Osteoblast (primary cell): Measurements from ENCODE around the gene TRPM7. TPM values are rescaled to one million over a fixed set of nuclear protein-coding genes. Genes with fewer than 3 reads are reported as not detected.

Experiments
- DNase-seq: peaks from one replicate; pipeline ENCODE4 v3.0.0; 2011; ENCODE audit warnings: low spot score, mixed read lengths; ENCODE audit not compliant: insufficient read length; ENCODE audit errors: missing footprints
- H2AFZ ChIP-seq: 2 replicates; pipeline ENCODE4 v1.6.0; 2011; ENCODE audit warnings: mild to moderate bottlenecking, low read length
- H3K27ac ChIP-seq: 2 replicates; pipeline ENCODE4 v1.5.1; 2011; ENCODE audit warnings: mild to moderate bottlenecking, low read depth, low read length, moderate library complexity
- H3K27me3 ChIP-seq: 2 replicates; pipeline ENCODE4 v1.6.0; 2012; ENCODE audit warnings: mild to moderate bottlenecking, control low read depth, inconsistent platforms, low read length, moderate library complexity; ENCODE audit not compliant: insufficient read depth
- H3K36me3 ChIP-seq: 2 replicates; pipeline ENCODE4 v1.5.1; 2011; ENCODE audit warnings: mild to moderate bottlenecking, low read length, control low read depth, moderate library complexity; ENCODE audit not compliant: insufficient read depth
- H3K4me1 ChIP-seq: 2 replicates; pipeline ENCODE4 v1.5.1; 2011; ENCODE audit warnings: mild to moderate bottlenecking, low read length, control low read depth, moderate library complexity; ENCODE audit not compliant: insufficient read depth
- H3K4me2 ChIP-seq: 2 replicates; pipeline ENCODE4 v1.6.0; 2011; ENCODE audit warnings: mild to moderate bottlenecking, low read length; ENCODE audit not compliant: insufficient read depth
- H3K4me3 ChIP-seq: fragments of 200-600 bp; sonication (generic); 3 replicates; pipeline ENCODE4 v1.5.1; 2012; ENCODE audit warnings: mild to moderate bottlenecking, low read length, inconsistent platforms; ENCODE audit not compliant: insufficient read depth
- H3K79me2 ChIP-seq: 2 replicates; pipeline ENCODE4 v1.6.0; 2012; ENCODE audit warnings: mild to moderate bottlenecking, low read length, control low read depth, inconsistent platforms; ENCODE audit not compliant: insufficient read depth
- H3K9me3 ChIP-seq: 2 replicates; pipeline ENCODE4 v1.5.1; 2011; ENCODE audit warnings: low read depth, low read length, control low read depth
- H4K20me1 ChIP-seq: 2 replicates; pipeline ENCODE4 v1.6.0; 2012; ENCODE audit warnings: mild to moderate bottlenecking, low read length, control low read depth; ENCODE audit not compliant: insufficient read depth
- total RNA-seq: library from RNA; depleted of rRNA; stranded (reverse); fragments of >200 nt; gene quantifications from 2 replicates; pipeline ENCODE4 v1.2.3, GENCODE V29; 2012
- TF ChIP-seq, protein P1 (sequence below): IDR thresholded peaks from 2 replicates; pipeline ENCODE4 v1.5.1; 2011; ENCODE audit warnings: mild to moderate bottlenecking, low read depth, low read length, moderate library complexity; ENCODE audit errors: extremely low read depth

Gene TRPM7
- total RNA-seq, 1 donor = 116 TPM

DNA sequence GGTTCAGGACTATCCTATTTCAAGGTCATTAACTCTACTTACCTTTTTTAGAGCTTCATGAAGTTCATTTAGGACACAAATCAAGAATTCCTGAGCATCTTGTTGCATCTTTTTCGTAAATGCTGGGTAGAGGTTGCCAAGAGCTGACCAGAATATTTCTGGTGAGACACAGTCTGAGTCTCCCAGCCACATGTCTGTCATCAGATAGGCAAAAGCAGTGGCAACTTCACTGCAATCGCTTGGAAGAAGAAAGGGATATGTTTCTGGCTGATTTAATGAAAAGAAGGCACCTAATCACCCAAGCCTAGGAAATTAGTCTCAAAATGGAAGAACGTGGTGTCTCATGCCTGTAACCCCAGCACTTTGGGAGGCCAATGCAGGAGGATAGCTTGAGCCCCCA is 143.0 kb downstream of the TRPM7 start:
- H3K27ac ChIP-seq = no peak overlapping the region
- no peaks in the 10 kb centered on the region for H3K79me2 ChIP-seq
- H3K36me3 ChIP-seq = no peaks in the 10 kb centered on the region
- no peaks in the 10 kb centered on the region for H3K9me3 ChIP-seq
- H3K4me1 ChIP-seq = peaks cover 10% of the 10 kb centered on the region
- DNase-seq = no peak
- H3K4me2 ChIP-seq = no peak overlapping the region
- no peaks in the 10 kb centered on the region for H4K20me1 ChIP-seq
- H3K27me3 ChIP-seq = no peaks in the 10 kb centered on the region
- no peak overlapping the region for H2AFZ ChIP-seq
- H3K4me3 ChIP-seq = no peak overlapping the region
- TF ChIP-seq, protein P1, sequence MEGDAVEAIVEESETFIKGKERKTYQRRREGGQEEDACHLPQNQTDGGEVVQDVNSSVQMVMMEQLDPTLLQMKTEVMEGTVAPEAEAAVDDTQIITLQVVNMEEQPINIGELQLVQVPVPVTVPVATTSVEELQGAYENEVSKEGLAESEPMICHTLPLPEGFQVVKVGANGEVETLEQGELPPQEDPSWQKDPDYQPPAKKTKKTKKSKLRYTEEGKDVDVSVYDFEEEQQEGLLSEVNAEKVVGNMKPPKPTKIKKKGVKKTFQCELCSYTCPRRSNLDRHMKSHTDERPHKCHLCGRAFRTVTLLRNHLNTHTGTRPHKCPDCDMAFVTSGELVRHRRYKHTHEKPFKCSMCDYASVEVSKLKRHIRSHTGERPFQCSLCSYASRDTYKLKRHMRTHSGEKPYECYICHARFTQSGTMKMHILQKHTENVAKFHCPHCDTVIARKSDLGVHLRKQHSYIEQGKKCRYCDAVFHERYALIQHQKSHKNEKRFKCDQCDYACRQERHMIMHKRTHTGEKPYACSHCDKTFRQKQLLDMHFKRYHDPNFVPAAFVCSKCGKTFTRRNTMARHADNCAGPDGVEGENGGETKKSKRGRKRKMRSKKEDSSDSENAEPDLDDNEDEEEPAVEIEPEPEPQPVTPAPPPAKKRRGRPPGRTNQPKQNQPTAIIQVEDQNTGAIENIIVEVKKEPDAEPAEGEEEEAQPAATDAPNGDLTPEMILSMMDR = no peak

DNA sequence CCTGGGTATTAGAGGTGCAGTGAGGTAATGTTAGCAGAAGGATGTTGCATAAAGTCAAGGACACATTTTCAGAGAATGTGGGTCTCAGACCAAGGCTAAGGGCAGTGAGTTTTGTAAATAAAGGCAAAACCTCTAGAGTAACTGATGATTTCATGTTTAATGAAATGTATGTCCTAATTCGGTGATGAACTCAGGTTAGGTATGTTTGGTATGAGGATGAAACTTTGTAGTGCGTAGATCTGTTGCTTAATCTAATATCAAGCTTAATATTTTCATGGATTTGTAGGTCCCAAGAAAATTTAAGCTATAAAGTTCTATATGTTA is 143.7 kb downstream of the TRPM7 start:
- Histone ChIP-seq H3K4me3 (no peak overlapping the region), H3K27ac (no peak overlapping the region), H4K20me1 (no peaks in the 10 kb centered on the region), H3K9me3 (no peaks in the 10 kb centered on the region), H3K79me2 (no peaks in the 10 kb centered on the region), H3K4me2 (peak overlapping the region; percentile 46), H2AFZ (no peak overlapping the region), H3K27me3 (no peaks in the 10 kb centered on the region), H3K4me1 (peaks cover 10% of the 10 kb centered on the region), H3K36me3 (no peaks in the 10 kb centered on the region)
- no peak for DNase-seq
- TF ChIP-seq, protein P1 = no peak

DNA sequence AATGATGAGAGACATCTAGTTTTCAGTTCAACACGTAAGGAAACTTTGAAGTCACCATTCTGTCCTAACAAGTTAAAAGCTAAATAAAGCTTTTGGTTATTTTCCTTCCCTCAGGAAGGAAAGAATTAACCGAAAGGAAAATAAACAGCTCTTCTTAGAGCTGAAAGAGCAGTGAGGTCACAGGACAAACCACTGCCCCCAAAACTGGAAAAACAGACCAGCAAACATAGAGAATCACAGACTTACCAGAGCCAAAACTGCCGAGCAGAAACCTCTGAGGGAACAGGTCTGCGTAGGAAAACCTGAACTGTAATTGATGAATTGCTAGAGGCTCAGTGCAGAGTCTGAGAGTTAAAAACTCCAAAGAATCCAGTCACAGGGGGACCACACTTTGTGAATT is 154.8 kb downstream of the TRPM7 start:
- peak overlapping the region; percentile 89 for H2AFZ ChIP-seq
- H4K20me1 ChIP-seq = no peaks in the 10 kb centered on the region
- no peaks in the 10 kb centered on the region for H3K4me1 ChIP-seq
- peak overlapping the region; percentile 45 for H3K4me3 ChIP-seq
- no peaks in the 10 kb centered on the region for H3K9me3 ChIP-seq
- no peaks in the 10 kb centered on the region for H3K79me2 ChIP-seq
- TF ChIP-seq, protein P1 = no peak
- no peak overlapping the region for H3K27ac ChIP-seq
- H3K27me3 ChIP-seq = no peaks in the 10 kb centered on the region
- peak overlapping the region; percentile 72 for H3K4me2 ChIP-seq
- no peak for DNase-seq
- H3K36me3 ChIP-seq = no peaks in the 10 kb centered on the region

DNA sequence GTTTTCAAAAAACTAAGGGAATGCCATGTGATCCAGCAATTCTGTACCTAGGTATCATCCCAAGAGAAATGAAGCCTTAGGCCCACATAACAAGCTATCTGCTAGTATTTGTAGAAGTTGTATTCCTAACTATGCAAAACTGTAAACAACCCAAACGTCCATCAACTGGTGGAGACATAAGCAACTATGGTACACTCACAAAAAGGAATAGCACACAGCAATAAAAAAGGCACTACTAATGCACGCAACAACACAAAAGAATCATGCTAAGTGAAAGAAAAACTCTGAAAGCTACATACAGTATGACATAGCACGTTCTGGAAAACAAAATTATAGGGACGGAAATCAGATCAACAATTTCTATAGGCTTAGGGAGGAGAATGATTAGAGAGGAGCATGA is 155.4 kb downstream of the TRPM7 start:
- Histone ChIP-seq H2AFZ (no peak overlapping the region), H3K9me3 (no peaks in the 10 kb centered on the region)

More for the DNA sequence above, 155.4 kb downstream of the TRPM7 start:
- TF ChIP-seq, protein P1 = no peak
- DNase-seq = no peak
- no peaks in the 10 kb centered on the region for H3K36me3 ChIP-seq
- no peaks in the 10 kb centered on the region for H3K27me3 ChIP-seq
- no peak overlapping the region for H3K27ac ChIP-seq
- H4K20me1 ChIP-seq = no peaks in the 10 kb centered on the region
- no peaks in the 10 kb centered on the region for H3K4me1 ChIP-seq
- H3K79me2 ChIP-seq = no peaks in the 10 kb centered on the region
- no peak overlapping the region for H3K4me3 ChIP-seq
- no peak overlapping the region for H3K4me2 ChIP-seq
